Stomach (tissue), 9 donors: Measurements from ENCODE around the gene LEMD2. TPM values are rescaled to one million over a fixed set of nuclear protein-coding genes. Genes with fewer than 3 reads are reported as not detected.

Experiments used
- DNase-seq, 2 donors: peaks; one replicate each; pipeline versions ENCODE4 v3.0.0 to v3.0.0-alpha.2; 2013 to 2019
- H3K27ac ChIP-seq, 5 donors: fragments of 200-600 bp in 4 of 5; sonication (generic) in 4 of 5; one replicate each; pipeline ENCODE4 v1.5.1; 2013 to 2019; ENCODE audit warnings: mild to moderate bottlenecking in 1 of 5, moderate library complexity in 1 of 5
- H3K27me3 ChIP-seq, 3 donors: fragments of 200-600 bp; sonication (generic); one replicate each; pipeline ENCODE4 v1.5.1; 2017 to 2019; ENCODE audit warnings: mixed run types in 1 of 3
- H3K36me3 ChIP-seq, 4 donors: fragments of 200-600 bp; sonication (generic); 1 replicate in 3 of 4; 2 replicates in 1 of 4; pipeline ENCODE4 v1.5.1; 2016 to 2019
- H3K4me1 ChIP-seq, 4 donors: fragments of 200-600 bp; sonication (generic); one replicate each; pipeline ENCODE4 v1.5.1; 2016 to 2019
- H3K4me3 ChIP-seq, 4 donors: fragments of 200-600 bp; sonication (generic) in 3 of 4; one replicate each; pipeline ENCODE4 v1.5.1; 2016 to 2019; ENCODE audit warnings: mild to moderate bottlenecking in 1 of 4
- H3K9me3 ChIP-seq, 4 donors: fragments of 200-600 bp; sonication (generic); one replicate each; pipeline ENCODE4 v1.5.1; 2016 to 2019
- CTCF ChIP-seq, 7 experiments: fragments of 450-650 bp in 4 of 7; fragments of 200-600 bp in 3 of 7; sonication (generic) in 3 of 7; IDR thresholded peaks; one replicate each; pipeline ENCODE4 v1.5.1; 2016 to 2019; ENCODE audit warnings: antibody characterized with exemption in 7 of 7, control low read depth in 2 of 7, mild to moderate bottlenecking in 1 of 7
- EP300 ChIP-seq: sonication (generic); formaldehyde crosslinking; IDR thresholded peaks from one replicate; pipeline ENCODE4 v1.6.1; 2017; ENCODE audit warnings: antibody characterized with exemption
- POLR2A ChIP-seq, 4 donors: fragments of 450-650 bp; IDR thresholded peaks; one replicate each; pipeline ENCODE4 v1.6.1; 2016; ENCODE audit warnings: antibody characterized with exemption in 4 of 4, control low read depth in 2 of 4, mild to moderate bottlenecking in 1 of 4, moderate library complexity in 1 of 4
- POLR2AphosphoS5 ChIP-seq, 3 donors: sonication (generic); formaldehyde crosslinking; IDR thresholded peaks; one replicate each; pipeline ENCODE4 v1.6.1; 2016; ENCODE audit warnings: antibody characterized with exemption in 3 of 3
- WGBS, 5 donors: extraction: QIAGEN DNeasy Blood & Tissue Kit in 3 of 5; methylation state at CpG; one replicate each; pipeline versions ENCODE4 v1.1.5 to v1.1.7; 2013 to 2018; 5-methylcytosine and 5-hydroxymethylcytosine counted together
- intact Hi-C: fragments of 100-400 bp; cut with DNase I; formaldehyde crosslinking; loops from one replicate; pipeline ENCODE4 v1.15.1; 2023; ENCODE audit warnings: low total_unique reads
- polyA plus RNA-seq, 3 donors: library from polyadenylated mRNA; stranded (reverse); fragments of 200-250 nt; gene quantifications; one replicate each; pipeline ENCODE4 v1.2.3, GENCODE V29; 2013
- total RNA-seq, 5 donors: library from RNA; depleted of rRNA; stranded (reverse); fragments of >200 nt; gene quantifications; one replicate each; pipeline versions ENCODE4 v1.1.0 to v1.2.3, GENCODE V29; 2014 to 2016
- donor health status: healthy with polysubstance abuse.
- donor health status: Bipolar disorder and iron deficiency.
- donor health status: healthy.

The LEMD2 gene
- total and polyA plus RNA-seq, 8 donors = 22.0 to 428 (median 54.2) TPM

GRCh38 chr6:33800248-33800969, 11.5 kb upstream of the LEMD2 start:
- Histone ChIP-seq H3K27me3 (peaks cover 0 to 93% (median 21%) of the 10 kb centered on the region in 3 donors), H3K27ac (no peak overlapping the region), H3K4me3 (no peak overlapping the region), H3K36me3 (no peaks in the 10 kb centered on the region), H3K9me3 (no peaks in the 10 kb centered on the region), H3K4me1 (no peaks in the 10 kb centered on the region)
- intact Hi-C loops = no loop called here
- DNase-seq = no peak
- TF ChIP-seq POLR2A (IDR thresholded peaks at IDR 0.05) = no peak
- no peak for TF ChIP-seq EP300
- no peak for TF ChIP-seq CTCF (IDR thresholded peaks at IDR 0.05)
- no peak for TF ChIP-seq POLR2AphosphoS5 (IDR thresholded peaks at IDR 0.05)
- WGBS, 5 donors = 77 to 83% (median 78%) methylated on average over 13 of the region's 13 CpGs

DNA sequence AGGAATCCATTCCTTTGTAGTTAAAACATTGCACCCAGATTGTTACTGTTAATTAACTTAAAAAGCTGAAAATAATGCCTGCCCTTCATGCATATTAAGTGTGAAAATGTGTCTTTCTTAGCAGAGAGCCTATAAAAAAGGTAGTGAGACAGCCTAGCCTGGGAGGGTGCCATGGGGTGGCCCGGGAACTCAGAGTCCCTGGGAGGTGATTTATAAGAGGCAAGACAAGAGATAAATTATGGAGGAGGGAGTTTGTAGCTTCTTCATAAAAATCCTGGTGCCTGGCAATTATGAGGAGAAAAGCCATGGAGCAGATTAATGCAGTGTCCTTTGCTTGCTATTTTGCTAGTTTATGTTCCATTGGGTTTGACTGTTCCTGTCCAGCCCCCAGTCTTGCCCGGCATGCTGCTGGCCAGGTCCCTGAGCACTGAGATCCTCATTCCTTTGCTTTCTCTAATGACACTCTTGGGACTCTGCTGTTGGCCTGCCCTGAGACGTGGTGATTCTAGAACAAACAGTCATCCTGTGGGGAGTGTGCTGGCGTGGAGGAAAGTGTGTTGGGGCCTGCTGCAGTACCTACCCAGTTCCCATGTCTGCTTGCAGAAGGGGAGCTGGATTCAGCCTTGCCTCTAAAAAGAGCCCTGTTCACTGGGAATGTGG, 10.7 kb upstream of the LEMD2 start:
- DNase-seq = no peak
- TF ChIP-seq CTCF (IDR thresholded peaks at IDR 0.05) (no peak), POLR2AphosphoS5 (IDR thresholded peaks at IDR 0.05) (no peak), EP300 (no peak), POLR2A (IDR thresholded peaks at IDR 0.05) (no peak)
- intact Hi-C loops = loop anchor here (10.0 kb wide), 1 partner anchor 225 kb away; no protein-coding TSS in a partner anchor
- H3K27ac ChIP-seq = no peak overlapping the region
- no peaks in the 10 kb centered on the region for H3K9me3 ChIP-seq
- H3K4me3 ChIP-seq = no peak overlapping the region
- no peaks in the 10 kb centered on the region for H3K36me3 ChIP-seq
- no peaks in the 10 kb centered on the region for H3K4me1 ChIP-seq
- H3K27me3 ChIP-seq = peaks cover 0 to 93% (median 25%) of the 10 kb centered on the region in 3 donors
- WGBS, 5 donors = 49 to 63% (median 56%) methylated on average over 4 of the region's 4 CpGs

GRCh38 chr6:33798343-33798848, 9.5 kb upstream of the LEMD2 start:
- intact Hi-C loops = loop anchor here (10.0 kb wide), 1 partner anchor 226 kb away; no protein-coding TSS in a partner anchor
- Histone ChIP-seq H3K9me3 (no peaks in the 10 kb centered on the region), H3K4me3 (no peak overlapping the region), H3K27me3 (peaks cover 0 to 91% (median 18%) of the 10 kb centered on the region in 3 donors), H3K36me3 (no peaks in the 10 kb centered on the region), H3K27ac (no peak overlapping the region), H3K4me1 (no peaks in the 10 kb centered on the region)
- 70 to 74% (median 71%) methylated on average over 13 of the region's 13 CpGs for WGBS, 5 donors
- no peak for DNase-seq
- no peak for TF ChIP-seq POLR2A (IDR thresholded peaks at IDR 0.05)
- TF ChIP-seq EP300 = no peak
- no peak for TF ChIP-seq POLR2AphosphoS5 (IDR thresholded peaks at IDR 0.05)
- no peak for TF ChIP-seq CTCF (IDR thresholded peaks at IDR 0.05)

GRCh38 chr6:33797626-33798342, 8.9 kb upstream of the LEMD2 start:
- Histone ChIP-seq H3K27ac (no peak overlapping the region), H3K4me3 (no peak overlapping the region), H3K27me3 (peaks cover 0 to 94% (median 23%) of the 10 kb centered on the region in 3 donors), H3K4me1 (no peaks in the 10 kb centered on the region), H3K36me3 (no peaks in the 10 kb centered on the region), H3K9me3 (no peaks in the 10 kb centered on the region)
- intact Hi-C loops = loop anchor here (10.0 kb wide), 1 partner anchor 227 kb away; no protein-coding TSS in a partner anchor
- no peak for DNase-seq
- WGBS, 5 donors = 72 to 79% (median 75%) methylated on average over 10 of the region's 10 CpGs
- TF ChIP-seq POLR2A (IDR thresholded peaks at IDR 0.05) (no peak), POLR2AphosphoS5 (IDR thresholded peaks at IDR 0.05) (no peak), CTCF (IDR thresholded peaks at IDR 0.05) (no peak), EP300 (no peak)
